Activated naive CD4-positive, alpha-beta T cell treated with anti-CD3 and anti-CD28 coated beads, Interleukin-2, amount 10 ng/mL, durations not matched to agents 5 hours and 36 hours (primary cell): ENCODE measurements around the gene MED6. TPM values are rescaled to one million over a fixed set of nuclear protein-coding genes. Genes with fewer than 3 reads are reported as not detected.

Experiments used
- total RNA-seq, 2 experiments: library from RNA; stranded (reverse); gene quantifications; one replicate each; pipeline ENCODE4 v1.2.3, GENCODE V29; 2021

The MED6 gene, protein sequence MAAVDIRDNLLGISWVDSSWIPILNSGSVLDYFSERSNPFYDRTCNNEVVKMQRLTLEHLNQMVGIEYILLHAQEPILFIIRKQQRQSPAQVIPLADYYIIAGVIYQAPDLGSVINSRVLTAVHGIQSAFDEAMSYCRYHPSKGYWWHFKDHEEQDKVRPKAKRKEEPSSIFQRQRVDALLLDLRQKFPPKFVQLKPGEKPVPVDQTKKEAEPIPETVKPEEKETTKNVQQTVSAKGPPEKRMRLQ
- total RNA-seq: 10 to 100 TPM; 38.5 to 47.3 TPM

DNA sequence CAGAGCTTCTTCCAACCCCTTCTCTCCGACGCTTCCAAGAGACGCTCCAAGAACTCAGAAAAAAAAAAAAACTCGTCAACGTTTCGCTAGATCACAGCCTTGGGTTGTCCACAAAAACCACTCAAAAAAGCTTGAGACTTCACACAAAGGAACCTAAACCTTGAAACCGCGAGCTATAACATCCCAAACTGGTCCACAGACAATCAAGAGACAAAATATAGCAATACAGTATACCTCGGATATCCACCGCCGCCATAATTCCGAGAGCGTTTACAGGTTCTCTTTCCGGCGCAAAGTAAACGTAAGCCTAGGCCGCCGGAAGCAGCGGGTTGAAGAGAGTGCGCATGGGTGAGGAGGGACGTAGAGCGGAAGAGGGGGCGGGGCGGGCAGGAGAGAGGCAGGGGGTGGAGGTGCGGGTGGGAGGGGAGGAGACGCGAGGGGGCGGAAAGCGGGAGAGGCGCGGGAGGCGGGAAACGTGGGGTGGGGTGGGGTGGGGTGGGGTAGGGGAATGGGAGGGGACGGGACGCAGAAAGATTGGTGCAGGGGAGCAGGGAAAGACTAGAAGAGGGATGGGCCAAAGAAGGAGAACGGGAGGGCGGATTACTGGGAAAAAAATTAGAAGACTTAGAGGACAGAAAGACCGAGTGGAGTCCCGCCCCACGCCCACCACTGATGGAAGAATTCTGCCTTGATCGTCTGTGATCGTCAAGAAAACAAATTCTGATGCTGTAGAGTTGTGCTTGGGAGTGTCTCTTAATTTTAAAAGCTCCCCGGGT, at the start of gene MED6:
Gene MED6 (minus strand): TSS at position 274 of the 776 bp plus-strand sequence. CDS start 18 bp downstream, at position 256.

DNA sequence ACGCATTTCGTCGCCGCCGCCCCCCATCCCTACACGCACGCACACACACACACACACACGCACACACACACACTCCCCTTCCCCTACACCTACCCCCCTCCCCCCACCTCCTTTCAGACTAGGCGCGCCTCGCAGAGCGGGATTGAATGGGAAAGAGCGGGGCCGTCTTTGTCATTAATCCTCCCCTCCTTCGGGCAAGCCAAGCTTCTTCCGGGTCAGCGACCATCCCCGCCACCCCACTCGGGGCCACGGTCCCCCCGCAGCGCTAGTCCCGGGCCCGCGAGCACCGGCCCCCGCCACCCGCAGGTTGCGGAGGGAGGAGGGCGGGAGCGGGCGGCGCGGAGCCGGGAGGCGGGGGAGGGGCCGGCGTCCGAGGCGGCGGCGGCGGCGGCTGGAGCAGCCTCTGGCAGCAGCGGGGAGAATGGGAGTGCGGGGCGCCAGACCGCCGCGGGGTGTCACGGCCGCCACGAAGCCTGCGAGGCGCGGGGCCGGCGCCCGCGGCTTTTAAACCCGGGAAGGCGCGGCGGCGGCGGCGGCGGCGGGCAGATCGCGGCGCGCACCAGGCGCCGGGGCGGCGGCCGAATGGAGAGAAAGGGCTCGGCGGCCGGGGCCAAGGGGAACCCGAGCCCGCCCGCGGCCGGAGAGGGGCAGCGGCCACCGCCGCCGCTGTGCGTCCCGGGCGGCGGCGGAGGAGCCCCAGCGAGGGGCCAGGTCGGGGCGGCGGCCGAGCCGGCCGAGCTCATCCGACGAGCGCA, 41.3 kb upstream of the MED6 start, which contains the start of gene TTC9:
Gene TTC9 (plus strand): TSS at position 369 of the 755 bp plus-strand sequence. CDS start 214 bp downstream, at position 583.

DNA sequence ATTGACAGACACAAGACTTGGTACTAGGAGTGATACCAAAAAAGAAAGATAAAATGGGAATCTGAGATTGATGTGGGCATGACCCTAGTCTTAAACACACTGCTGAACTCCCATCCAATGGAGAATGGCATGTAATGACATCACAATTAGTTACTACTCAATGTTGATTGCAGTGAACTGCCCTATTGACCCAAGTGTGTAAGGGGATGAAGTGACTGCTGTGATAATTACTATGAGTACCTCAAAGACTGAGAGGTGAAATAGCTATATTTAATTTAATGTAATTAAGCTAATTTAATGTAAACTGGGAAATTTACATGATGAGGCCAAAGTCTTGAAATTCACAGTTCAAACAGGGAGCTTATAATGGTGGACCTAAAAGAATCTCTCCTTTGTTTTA, 65.6 kb downstream of the MED6 start, which contains the start of gene ADAM20:
Gene ADAM20 (minus strand): TSS at position 101 of the 400 bp plus-strand sequence. CDS start 10,247 bp downstream, outside the sequence.

Other genes starting within 250 kb of the MED6 start
- gene COX16, start 241.0 kb downstream of the MED6 start, total RNA-seq: 10 to 100 TPM; 37.0 to 37.7 TPM
- 10 to 100 TPM; 12.3 to 12.9 TPM for gene SYNJ2BP, start 183.6 kb downstream of the MED6 start, total RNA-seq
- gene ADAM21, start 148.5 kb downstream of the MED6 start, total RNA-seq: not detected
- under 1 TPM; 0.22 to 0.33 TPM for gene ADAM20, start 65.7 kb downstream of the MED6 start, total RNA-seq
- gene TTC9, start 41.3 kb upstream of the MED6 start, total RNA-seq: 10 to 100 TPM; 15.7 to 15.9 TPM
- gene MAP3K9, start 208.9 kb upstream of the MED6 start, total RNA-seq: 1 to 10 TPM; 7.9 to 8.7 TPM